ENCODE results near the gene TRIM69.

DNA sequence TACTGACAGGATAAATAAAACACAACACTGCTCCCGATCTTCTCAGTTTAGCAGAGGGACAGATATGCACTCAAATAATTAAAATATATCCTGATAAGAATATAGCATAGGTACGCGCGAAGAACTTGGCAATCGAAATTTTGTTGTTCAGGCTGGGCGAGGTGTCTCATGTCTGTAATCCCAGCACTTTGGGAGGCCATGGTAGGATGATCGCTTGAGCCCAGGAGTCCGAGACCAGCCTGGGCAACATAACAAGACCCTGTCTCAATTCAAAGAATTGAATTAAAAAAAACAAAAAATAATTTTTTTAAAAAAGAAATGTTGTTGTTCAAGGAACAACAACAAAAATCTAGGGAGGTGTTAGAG is 17.4 kb upstream of the TRIM69 start:
- no peak for TF ChIP-seq CTCF (IDR thresholded peaks at IDR 0.05; ENCODE audit: low read length)
- no peak for TF ChIP-seq EZH2 (IDR thresholded peaks at IDR 0.05; ENCODE audit: borderline replicate concordance, low read length)

All from OCI-LY1 (cell line).